DMS 273 treated with DMSO at 0.1 percent for 48 hours (cell line): ENCODE results near the gene GATM.
A peak's percentile ranks its signal among the peaks of the same experiment; 100 is the strongest.
"Not testable (repeated sequence)": the region's sequence is repeated elsewhere in the genome, so short reads cannot be mapped to it uniquely, and the experiment has no call there.

Experiments
- DNase-seq: peaks from one replicate; lab custom pipeline; 2025; lab: John Stamatoyannopoulos, UW

The GATM gene

DNA sequence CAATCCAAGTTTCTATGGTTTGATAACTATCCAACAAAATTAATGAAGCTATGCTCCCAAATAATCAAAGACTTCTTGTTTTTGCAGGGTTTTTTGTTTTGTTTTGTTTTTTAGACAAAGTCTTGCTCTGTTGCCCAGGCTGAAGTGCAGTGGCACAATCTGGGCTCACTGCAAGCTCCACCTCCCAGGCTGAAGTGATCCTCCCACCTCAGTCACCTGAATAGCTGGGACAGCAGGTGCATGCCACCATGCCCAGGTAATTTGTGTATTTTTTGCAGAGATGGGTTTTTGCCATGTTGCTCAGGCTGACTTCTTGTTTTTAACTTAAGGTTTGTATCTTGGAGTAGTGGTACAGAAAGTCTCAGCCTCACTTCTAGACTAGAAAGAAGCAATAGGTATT, 11.0 kb upstream of the GATM start:
- DNase-seq = no peak

DNA sequence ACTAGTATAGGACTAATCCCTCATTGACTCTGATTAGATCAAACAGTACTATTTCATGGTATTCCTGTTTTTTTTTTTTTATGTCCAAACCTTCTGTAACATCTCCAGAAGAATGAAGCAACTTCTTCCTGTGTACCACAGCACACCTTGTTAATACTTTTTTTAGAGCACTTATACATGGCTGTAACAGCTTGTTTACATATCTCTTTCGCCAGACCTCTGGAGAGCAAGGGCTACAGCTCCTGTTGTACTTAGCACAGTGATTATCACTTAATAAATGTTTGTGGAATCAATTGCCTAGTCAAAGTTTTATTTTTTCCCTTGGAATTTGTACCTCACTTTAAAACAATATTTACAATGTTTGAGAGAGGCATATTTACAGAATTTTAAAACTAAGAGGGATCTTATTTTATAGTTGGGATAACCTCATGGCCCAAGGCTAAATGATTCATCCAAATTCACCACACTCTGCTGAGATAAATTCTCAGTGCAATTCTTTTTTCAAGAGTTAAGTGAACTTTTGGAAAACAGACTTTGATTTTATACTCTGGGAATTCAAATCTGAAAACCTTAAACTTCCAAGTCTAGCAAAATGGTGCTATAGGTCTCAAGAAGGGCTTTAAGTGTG, 9.2 kb upstream of the GATM start:
- DNase-seq = no peak

DNA sequence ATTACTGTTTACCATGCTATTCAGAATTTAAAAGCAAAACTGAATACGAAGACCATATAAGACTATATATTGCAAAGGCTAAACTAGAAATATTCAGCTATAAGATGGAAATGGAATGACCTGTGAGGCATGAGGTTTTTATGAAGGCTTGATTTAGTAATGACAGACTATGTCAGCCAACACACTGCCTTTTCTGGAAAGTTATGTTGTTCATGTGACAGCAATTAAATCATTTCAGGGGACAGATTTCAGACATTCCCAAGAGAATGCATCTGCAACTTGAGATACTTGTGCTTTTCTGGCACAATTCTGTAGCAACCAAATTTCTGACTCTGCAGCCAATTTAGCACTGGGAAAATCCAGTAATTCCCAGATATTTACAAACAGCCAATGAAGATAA, 8.6 kb upstream of the GATM start:
- DNase-seq = no peak

DNA sequence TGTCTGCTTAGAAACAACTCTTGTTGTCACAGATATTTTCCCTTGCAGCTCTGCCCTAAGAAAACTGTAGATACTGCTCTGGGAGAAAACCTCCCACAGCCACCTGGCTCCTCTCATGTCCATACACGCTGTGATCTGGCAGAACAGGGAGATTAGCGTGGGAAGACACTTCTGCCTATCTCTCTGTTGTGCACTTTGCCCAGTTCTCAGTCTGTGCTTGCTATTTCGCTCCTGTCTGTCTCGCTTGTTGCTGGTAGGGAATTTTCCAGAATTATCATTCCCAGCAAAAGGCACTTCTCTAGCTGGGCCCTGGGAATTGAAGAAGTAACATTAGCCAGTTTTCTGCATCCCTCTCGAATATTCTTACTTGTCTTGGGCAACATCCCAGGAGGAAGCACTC, 8.1 kb upstream of the GATM start:
- DNase-seq = no peak

DNA sequence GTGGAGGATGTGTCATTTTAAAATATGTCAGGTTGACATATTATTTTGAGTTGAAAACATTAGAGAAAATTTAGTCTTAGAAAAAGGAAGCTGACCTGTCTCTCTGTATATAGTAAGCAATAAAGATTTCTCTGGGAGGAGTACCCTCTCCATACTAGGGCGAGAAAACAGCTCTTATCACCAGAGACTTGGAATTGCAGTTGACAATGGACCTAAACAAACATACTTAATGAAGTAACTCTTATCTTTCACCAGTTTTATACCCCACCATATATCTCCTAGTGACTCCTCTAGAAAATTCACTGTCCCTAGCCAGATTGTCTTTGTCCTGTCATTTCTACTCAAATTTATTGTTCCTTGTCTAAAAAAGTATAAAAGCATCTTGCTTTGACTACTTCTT, 7.2 kb upstream of the GATM start:
- no peak for DNase-seq

DNA sequence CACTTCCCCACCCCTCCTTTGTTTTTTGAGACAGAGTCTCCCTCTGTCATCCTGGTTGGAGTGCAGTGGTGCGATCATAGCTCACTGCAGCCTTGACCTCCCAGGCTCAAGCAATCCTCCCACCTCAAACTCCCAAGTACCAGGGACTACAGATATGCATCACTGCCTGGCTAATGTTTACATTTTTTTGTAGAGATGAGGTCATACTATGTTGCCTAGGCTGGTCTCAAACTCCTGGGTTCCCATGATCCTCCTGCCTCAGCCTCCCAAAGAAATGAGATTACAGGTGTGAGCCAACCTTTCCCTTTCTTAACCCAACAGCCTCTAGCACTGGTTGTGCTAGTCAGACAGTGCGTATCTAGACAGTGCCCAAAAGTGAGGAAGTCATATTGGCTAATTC, 6.4 kb upstream of the GATM start:
- no peak for DNase-seq

DNA sequence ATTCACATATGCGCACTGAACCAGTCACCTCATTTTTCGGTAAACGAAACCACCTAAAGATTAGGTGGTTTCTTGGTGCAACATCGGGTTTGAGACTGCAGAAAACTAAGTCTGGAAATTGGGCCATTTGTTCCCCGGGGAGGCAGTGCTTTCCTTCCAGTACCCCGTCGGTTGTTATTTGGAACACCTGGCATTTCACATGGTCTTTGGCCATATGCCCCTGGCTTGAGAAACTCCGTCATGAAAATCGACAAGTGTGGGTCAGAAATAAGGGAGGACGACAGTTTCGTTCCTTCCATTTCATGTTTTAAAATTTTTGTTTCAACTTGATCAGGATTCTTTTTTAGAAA, 544 bp upstream of the GATM start:
- DNase-seq = peak; percentile 26

DNA sequence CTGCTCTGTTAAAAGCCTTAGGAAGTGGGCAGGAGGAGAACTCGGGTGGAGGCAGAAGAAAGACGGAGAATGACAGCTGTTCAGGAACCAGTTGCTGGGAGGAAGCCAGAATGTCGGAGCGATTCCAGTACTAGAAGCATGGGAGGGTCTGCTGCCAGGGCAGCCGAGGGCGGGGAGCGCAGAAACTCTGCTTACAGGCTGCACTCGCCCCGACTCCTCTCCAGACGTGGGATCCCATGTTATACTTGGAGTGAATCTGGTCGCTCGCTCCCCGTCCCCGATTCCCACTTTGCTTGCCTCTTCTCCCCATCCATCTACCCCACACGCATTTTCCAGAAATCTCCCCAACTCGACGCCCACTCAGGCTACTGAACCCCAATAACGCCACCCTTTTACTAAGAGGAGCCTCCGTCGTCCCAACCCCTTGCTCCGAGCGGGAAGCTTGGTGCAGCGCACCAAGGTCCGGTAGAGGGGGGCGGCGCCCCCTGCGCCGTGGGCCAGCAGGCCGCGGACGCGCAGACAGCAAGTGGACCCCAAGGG, 665 bp downstream of the GATM start:
- peak; percentile 74 for DNase-seq

DNA sequence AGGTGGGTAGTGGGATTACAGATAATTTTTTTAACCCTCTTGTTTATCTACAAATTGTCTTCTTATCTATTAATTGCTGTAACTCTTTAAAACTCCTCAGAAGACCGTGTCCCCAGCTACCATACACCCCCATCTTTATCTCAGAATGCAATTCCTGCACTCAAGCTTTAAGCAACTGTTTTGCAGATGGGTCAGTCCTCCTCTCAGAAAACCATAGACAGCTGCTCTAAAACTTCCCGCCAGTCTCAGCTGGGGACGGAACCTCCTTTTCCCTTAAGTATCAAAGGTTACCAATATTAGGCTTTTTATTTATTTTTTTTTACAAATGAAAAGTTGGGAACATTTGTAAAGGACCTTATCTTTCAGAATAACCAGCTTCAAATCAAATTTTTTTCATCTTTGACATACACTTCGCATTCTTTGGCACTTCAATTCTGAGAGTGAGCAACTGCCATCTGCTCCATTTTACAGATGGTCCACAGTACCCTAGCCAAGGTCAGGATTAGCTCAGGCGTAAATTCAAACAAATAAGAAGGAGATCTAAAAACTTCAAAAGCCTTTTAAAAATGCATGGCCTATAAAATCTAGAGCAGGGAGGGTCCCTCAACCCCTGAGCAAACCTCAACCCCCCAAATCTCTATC, 1.3 kb downstream of the GATM start:
- DNase-seq = peak; percentile 43

DNA sequence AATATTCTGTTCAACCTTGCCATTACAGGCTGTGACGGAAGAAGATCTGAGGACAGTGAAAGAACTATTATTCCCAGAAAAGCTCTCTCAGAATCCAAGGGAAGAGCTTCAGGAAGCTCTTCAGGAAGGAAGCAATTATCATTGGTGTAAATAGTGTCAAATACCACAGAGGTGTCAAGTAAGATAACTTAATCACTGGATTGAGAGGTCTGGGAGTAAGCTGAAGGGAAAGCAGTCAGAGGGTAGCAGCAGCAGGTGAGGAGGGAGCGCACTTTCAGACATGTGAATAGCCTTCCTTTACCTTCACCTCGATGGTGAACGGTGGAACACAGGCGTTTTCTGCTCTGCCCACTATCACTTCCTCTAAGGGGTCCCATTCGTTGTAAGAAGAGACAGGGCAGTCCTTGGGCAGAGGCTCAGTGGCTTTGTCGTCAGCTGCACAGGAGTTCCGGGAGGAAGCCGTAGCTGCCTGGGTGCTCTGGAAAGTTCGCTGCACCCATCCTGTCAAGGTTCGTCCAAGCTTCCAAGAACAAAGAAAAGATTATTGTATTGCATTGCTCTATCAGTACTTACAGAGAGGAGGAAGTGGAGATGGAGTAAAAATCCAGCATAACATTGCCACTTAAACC, 1.9 kb downstream of the GATM start:
- no peak for DNase-seq

DNA sequence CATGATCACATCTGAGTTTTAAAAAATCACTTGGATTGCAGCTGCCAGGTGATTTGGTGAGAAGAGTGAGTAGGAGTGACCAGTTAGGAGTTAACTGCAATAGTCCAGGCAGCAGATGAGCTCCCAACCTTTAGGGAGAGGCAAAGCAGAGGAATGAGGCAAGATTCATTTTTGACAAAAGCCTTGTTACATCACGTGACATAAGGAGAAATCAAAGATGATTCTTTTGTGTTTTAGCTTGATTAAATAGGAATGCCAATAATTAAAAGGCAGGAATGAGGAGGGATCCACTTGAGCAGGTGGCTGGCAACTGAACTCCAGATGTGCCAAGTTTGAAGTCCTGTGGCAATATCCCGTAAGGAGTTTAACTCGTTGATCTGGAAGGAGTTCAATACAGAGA, 2.5 kb downstream of the GATM start:
- DNase-seq = no peak

DNA sequence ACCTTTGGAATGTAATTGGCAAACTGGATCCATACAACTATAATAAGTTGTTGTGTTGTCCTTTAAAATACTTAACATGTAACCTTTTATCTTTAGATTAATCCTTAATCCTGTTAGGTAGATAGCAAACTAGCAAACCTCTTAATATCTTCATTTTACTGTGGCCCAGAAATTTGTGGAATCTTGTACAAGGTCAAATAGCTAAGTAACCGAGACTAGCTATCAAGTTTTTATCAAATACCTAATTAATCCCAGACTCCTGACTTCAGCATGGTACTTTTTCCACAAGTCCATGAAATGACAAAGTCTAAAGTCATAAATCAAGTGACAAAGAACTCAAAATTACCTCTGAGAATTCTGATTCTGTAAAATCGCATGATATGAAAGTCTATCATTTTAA, 4.4 kb downstream of the GATM start:
- DNase-seq = no peak

DNA sequence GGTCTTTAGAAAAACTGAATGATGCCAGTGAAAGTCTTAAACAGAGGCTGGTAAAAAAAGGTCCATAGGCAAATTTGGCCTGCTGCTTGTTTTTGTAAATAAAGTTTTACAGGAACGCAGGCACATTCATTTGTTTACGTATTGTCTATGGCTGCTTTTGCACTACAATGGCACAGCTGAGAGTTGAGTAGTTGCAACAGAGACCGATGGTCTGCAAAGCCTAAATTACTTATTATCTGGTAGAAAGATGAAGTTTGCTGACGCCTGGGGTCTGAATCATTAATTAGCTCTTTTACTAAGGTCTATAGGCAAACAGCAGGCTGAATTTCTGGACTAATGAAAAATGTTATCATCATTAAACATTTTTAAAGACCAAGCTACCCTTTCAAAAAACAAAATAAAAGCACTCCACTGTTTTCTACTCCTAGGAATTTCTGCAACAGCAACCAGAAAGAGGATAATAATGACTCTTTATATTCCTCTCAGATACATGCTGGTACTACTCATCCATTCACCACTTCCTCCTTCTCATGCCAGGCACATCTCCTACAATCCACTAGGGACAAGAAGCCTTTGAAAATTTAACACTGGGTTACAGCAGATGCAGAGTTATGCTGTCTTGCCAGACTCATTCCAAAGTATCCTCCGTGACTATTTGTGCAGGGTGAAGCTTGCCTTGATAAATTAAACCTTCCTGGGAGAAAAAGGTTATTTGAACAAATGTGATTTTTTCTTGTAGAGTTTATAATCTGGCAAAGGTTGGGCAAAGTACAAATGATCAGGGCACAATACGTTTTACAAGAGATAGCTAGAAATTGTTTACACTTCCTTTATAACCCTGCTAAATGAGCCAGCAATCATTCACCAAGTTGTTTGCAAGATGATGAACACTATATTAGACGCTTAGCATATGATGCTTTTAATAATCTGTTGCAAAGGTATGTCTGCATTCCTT, 6.0 kb downstream of the GATM start:
- no peak for DNase-seq

DNA sequence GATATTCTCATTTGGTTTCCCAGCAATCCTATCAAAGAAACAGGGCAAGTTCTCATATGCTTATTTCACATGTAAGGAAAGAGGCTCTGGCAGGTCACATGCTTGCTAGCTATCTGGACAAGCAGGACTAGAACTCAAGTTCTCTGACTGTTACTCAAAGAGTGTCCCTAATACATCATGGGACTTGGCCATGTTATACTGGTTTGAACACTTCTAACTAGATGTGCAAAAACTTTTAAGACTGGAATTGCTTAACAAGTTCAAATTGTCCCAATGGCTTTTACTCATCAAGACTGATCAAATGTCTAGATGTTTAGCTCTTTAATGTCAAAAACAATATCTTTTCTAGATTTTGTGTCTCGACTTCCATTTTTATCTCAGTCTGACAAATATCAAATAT, 6.8 kb downstream of the GATM start:
- no peak for DNase-seq

DNA sequence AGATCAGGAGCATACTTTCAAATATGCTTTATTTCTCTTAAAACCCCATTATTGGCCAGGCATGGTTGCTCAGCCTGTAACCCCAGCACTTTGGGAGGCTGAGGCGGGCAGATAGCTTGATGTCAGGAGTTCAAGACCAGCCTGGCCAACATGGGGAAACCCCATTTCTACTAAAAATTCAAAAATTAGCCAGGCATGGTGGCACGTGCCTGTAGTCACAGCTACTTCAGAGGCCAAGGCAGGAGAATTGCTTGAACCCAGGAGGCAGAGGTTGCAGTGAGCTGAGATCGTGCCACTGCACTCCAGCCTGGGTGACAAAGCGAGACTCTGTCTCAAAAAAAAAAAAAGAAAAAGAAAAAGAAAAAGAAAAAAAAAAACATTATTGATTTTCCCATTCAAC, 8.3 kb downstream of the GATM start:
- DNase-seq = not testable (repeated sequence)

DNA sequence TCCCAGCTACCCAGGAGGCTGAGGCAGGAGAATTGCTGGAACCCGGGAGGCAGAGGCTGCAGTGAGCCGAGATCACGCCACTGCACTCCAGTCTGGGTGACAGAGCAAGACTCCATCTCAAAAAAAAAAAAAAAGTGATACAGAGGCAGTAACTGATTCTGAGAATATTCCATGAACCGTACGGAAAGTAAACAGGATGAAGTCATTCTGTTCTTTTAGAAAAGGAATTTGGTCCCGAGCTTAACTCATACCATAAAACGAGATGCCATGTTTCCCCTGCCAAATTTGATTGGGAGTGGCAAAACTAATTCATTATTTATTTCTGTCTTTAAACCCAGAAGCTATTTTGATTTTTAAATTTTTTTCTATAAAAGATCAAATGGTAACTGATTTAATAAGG, 11.1 kb downstream of the GATM start:
- not testable (repeated sequence) for DNase-seq

DNA sequence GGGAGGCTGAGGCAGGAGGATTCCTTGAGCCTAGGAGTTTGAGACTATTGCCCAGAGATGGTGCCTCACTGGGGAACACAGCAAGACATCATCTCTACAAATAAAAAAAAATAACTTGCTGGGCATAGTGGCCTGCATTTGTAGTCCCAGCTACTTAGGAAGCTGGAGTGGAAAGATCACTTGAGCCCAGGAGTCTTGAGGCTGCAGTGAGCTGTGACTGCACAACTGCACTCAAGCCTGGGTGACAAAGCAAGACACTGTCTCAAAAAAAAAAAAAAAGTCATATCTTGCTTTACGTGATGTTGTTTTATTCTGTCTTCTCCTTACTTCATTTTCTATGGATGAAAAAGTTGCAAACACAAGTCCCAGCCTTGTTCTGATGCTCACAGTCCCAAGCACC, 14.1 kb downstream of the GATM start:
- no peak for DNase-seq

DNA sequence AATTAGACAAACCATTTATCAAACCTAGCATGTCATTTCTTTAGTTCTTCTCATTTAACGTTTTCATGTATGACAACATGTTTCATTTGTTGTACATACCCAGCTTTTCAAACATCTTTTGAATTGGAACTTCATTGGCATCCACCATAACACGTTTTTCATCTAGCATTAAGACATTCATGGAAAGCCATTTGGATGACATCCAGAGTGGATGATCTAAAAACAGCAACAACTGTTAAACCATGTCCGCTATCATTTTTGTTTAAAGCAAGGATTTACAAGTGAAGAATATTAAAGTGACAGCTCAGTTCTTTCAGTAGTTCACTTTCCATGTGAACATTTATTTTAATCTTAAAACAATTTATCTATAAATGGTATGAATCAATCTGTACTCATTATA, 14.5 kb downstream of the GATM start:
- no peak for DNase-seq

DNA sequence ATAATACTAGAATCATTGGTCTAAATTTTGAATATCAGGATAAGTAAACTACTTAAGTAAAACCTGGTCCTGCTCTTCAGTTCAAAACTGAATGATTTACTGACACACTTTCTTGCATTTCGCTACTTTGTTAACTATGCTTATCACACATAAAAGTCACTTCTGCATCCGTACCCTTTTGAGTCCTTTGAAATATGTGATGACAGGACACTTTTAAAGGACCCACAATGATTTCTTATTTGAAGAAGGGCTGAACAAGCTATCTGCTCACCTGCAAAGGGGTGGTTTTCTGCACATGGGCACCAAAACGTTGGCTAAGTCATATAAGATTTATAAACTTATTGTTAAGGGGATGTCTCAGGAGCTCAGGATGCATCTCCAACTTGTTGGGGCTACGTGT, 15.0 kb downstream of the GATM start:
- no peak for DNase-seq

DNA sequence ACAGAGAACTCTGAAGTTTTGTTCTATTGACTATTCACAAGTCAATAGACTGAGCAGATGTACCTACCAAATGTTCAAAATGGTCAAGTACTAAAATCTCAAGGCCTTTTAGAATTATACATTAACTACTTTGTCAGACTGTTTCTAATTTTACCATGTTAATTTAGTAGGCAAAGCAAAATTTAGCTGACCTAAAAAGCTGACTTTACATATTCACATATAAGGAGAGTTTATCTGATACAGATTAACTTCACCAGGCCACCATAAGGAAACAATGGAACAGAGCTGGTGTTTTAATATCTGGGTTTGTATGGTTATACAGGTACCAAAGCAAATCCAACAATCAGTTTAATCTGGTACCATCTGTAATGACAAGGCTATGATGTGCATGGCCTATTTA, 15.9 kb downstream of the GATM start:
- DNase-seq = no peak

DNA sequence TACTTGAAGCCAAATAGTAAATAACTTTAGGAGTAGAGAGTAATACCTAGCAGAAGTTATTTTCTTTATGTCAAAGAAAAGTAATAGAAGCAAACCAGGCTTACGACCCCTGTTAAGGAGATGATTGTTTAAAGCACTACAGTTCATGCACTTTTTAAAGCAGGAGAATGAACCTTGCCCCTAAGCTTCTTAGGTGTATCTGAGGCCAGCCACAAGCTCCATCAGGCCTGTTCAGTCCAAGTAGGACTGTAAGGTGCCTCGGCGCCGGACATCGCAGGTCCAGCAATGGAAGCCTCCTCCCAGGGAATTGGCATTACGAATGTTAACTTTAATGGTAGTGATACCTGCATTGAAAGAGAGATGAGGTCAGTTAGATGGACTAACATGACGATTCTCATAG, 16.5 kb downstream of the GATM start:
- no peak for DNase-seq

DNA sequence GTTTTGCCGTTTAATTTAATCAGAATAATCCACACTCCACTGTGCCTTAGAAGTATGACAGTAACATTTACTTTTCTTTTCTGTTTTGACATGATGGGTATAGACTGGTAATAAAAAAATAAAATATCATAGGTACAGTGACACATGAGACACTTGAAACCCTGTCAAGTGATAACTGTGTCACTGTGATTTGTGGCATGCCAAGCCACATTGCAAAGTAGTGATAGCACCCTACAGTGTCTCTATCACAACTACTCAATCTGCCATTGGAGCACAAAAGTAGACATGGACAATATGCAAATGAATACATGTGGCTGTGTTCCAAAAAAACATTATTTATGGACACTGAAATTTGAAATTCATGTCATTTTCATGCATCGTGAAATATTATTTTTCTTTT, 22.5 kb downstream of the GATM start:
- DNase-seq = no peak

DNA sequence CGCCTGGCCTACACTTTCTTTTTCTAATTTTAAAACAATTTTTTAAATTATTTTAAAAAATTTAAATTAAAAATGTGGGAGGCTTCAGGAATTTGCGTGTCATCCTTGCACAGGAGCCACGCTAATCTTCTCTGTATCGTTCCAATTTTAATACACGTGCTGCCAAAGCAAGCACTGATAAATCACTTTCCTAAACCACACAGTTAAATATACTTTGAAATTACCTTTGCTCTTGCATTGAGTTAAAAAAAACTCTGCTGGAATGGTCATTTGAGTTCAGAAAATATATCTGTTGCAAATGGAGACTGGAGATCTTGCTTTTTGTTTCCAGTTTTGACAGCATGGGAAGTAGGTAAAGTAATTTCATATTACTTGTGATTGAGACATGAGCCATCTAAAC, 23.6 kb downstream of the GATM start:
- DNase-seq = no peak
